H1 (cell line): ENCODE data around the gene ITPRIPL2. TPM values are rescaled to one million over a fixed set of nuclear protein-coding genes. Genes with fewer than 3 reads are reported as not detected.

ENCODE experiments used
- CTCF ChIA-PET: fragments of 300-600 bp; sonication (Branson Sonifier 250); formaldehyde crosslinking; loops from one replicate; lab custom pipeline; 2021; ENCODE audit not compliant: partially characterized antibody; lab: Charles Lee
- POLR2A ChIA-PET: fragments of 300-600 bp; sonication (Branson Sonifier 250); formaldehyde crosslinking; loops from one replicate; lab custom pipeline; 2021; ENCODE audit warnings: inconsistent platforms; ENCODE audit not compliant: partially characterized antibody; lab: Charles Lee
- DNase-seq, 2 experiments: peaks; one replicate each; pipeline versions ENCODE4 v3.0.0 to v3.0.0-alpha.2; 2010 to 2022; ENCODE audit warnings: low spot score in 2 of 2, low read depth in 1 of 2, mixed read lengths in 1 of 2
- FAIRE-seq: peaks from 2 replicates; lab custom pipeline; 2011; peaks lifted over from hg19 to GRCh38; lab: Jason Lieb, UNC
- H2AFZ ChIP-seq: 2 replicates; pipeline ENCODE4 v1.8.1; 2012; ENCODE audit warnings: low read length, inconsistent platforms
- H2AK5ac ChIP-seq: 2 replicates; pipeline ENCODE4 v1.6.1; 2013; ENCODE audit warnings: low read depth, low read length
- H2BK120ac ChIP-seq: replicated peaks from 2 replicates; pipeline ENCODE3; 2013; ENCODE audit warnings: low read depth, low read length, inconsistent platforms
- H2BK12ac ChIP-seq: 2 replicates; pipeline ENCODE4 v1.6.1; 2013; ENCODE audit warnings: low read depth, low read length
- H2BK15ac ChIP-seq: 2 replicates; pipeline ENCODE4 v1.6.1; 2013; ENCODE audit warnings: low read length
- H2BK20ac ChIP-seq: 2 replicates; pipeline ENCODE4 v1.6.1; 2013; ENCODE audit warnings: low read length
- H2BK5ac ChIP-seq: 2 replicates; pipeline ENCODE4 v1.6.1; 2013; ENCODE audit warnings: low read depth, low read length
- H3K14ac ChIP-seq: 2 replicates; pipeline ENCODE4 v1.6.1; 2013; ENCODE audit warnings: inconsistent platforms; ENCODE audit not compliant: insufficient read length
- H3K18ac ChIP-seq: 2 replicates; pipeline ENCODE4 v1.6.1; 2013; ENCODE audit warnings: low read length; ENCODE audit errors: extremely low read depth
- H3K23ac ChIP-seq: 2 replicates; pipeline ENCODE4 v1.6.1; 2013; ENCODE audit warnings: inconsistent platforms; ENCODE audit not compliant: insufficient read length
- H3K23me2 ChIP-seq: 2 replicates; pipeline ENCODE4 v1.6.1; 2013; ENCODE audit warnings: low read depth, low read length
- H3K27ac ChIP-seq: 2 replicates; pipeline ENCODE4 v1.6.1; 2011; ENCODE audit warnings: low read depth, low read length, inconsistent platforms
- H3K27me3 ChIP-seq, 4 experiments: replicated peaks in 1 of 4; 1 replicate in 1 of 4; 2 replicates in 3 of 4; pipeline versions ENCODE4 v1.6.1 to v1.8.1; 2011 to 2013; ENCODE audit warnings: low read length in 3 of 4, mild to moderate bottlenecking in 3 of 4, inconsistent platforms in 2 of 4, mixed read lengths in 2 of 4, moderate library complexity in 1 of 4; ENCODE audit not compliant: control insufficient read depth in 3 of 4, insufficient read depth in 3 of 4; ENCODE audit errors: extremely low read depth in 1 of 4
- H3K36me3 ChIP-seq, 4 experiments: 2 replicates each; pipeline versions ENCODE4 v1.6.1 to v1.8.1; 2011 to 2013; ENCODE audit warnings: mild to moderate bottlenecking in 4 of 4, low read length in 3 of 4, moderate library complexity in 2 of 4, control low read depth in 1 of 4, inconsistent platforms in 1 of 4; ENCODE audit not compliant: insufficient read depth in 4 of 4, control insufficient read depth in 2 of 4
- H3K4ac ChIP-seq: replicated peaks from 2 replicates; pipeline ENCODE3; 2013; ENCODE audit warnings: low read length, low read depth, mixed read lengths, inconsistent platforms; ENCODE audit not compliant: insufficient read length
- H3K4me1 ChIP-seq, 4 experiments: replicated peaks in 1 of 4; 1 replicate in 1 of 4; 2 replicates in 3 of 4; pipeline versions ENCODE4 v1.6.1 to v1.8.1; 2011 to 2013; ENCODE audit warnings: low read length in 3 of 4, inconsistent platforms in 2 of 4, mixed read lengths in 1 of 4; ENCODE audit not compliant: insufficient read depth in 4 of 4, control insufficient read depth in 3 of 4
- H3K4me2 ChIP-seq, 2 experiments: 2 replicates each; pipeline versions ENCODE4 v1.6.1 to v1.8.1; 2011 to 2013; ENCODE audit warnings: low read depth in 2 of 2, low read length in 2 of 2, control low read depth in 1 of 2, inconsistent platforms in 1 of 2, mild to moderate bottlenecking in 1 of 2; ENCODE audit not compliant: insufficient read depth in 1 of 2
- H3K4me3 ChIP-seq, 4 experiments: fragments of 200-600, 300-600 bp in 1 of 4; sonication (generic), shearing (Covaris generic), sonication (Bioruptor Twin) in 1 of 4; 2 replicates each; pipeline versions ENCODE4 v1.5.1 to v1.8.1; 2011 to 2016; ENCODE audit warnings: low read length in 4 of 4, low read depth in 3 of 4, control low read depth in 2 of 4, inconsistent platforms in 2 of 4, mild to moderate bottlenecking in 2 of 4, mixed read lengths in 1 of 4, moderate library complexity in 1 of 4; ENCODE audit not compliant: insufficient read depth in 2 of 4; ENCODE audit errors: extremely low read depth in 1 of 4
- H3K56ac ChIP-seq: replicated peaks from 2 replicates; pipeline ENCODE3; 2013; ENCODE audit warnings: low read depth, mild to moderate bottlenecking, mixed read lengths, low read length, inconsistent platforms; ENCODE audit not compliant: insufficient read length
- H3K79me1 ChIP-seq: 2 replicates; pipeline ENCODE4 v1.6.1; 2013; ENCODE audit warnings: low read depth, low read length, control low read depth
- H3K79me2 ChIP-seq, 2 experiments: 2 replicates each; pipeline versions ENCODE4 v1.6.1 to v1.8.1; 2012 to 2013; ENCODE audit warnings: low read length in 2 of 2, mild to moderate bottlenecking in 2 of 2, inconsistent platforms in 1 of 2; ENCODE audit not compliant: insufficient read depth in 2 of 2, control insufficient read depth in 1 of 2
- H3K9ac ChIP-seq, 4 experiments: replicated peaks in 1 of 4; 1 replicate in 1 of 4; 2 replicates in 3 of 4; pipeline versions ENCODE4 v1.6.1 to v1.8.1; 2011 to 2013; ENCODE audit warnings: low read depth in 3 of 4, low read length in 3 of 4, control low read depth in 2 of 4, mild to moderate bottlenecking in 2 of 4, moderate library complexity in 2 of 4, inconsistent platforms in 1 of 4; ENCODE audit errors: extremely low read depth in 1 of 4
- H3K9me3 ChIP-seq, 2 experiments: 2 replicates each; pipeline versions ENCODE4 v1.6.1 to v1.8.1; 2012 to 2013; ENCODE audit warnings: mild to moderate bottlenecking in 2 of 2, moderate library complexity in 2 of 2, control low read depth in 1 of 2, inconsistent platforms in 1 of 2, low read depth in 1 of 2, low read length in 1 of 2, mixed read lengths in 1 of 2; ENCODE audit not compliant: insufficient read depth in 2 of 2
- H4K20me1 ChIP-seq, 2 experiments: replicated peaks in 1 of 2; 2 replicates each; pipeline versions ENCODE3 to v1.8.1; 2011 to 2013; ENCODE audit warnings: inconsistent platforms in 2 of 2, low read length in 2 of 2, mild to moderate bottlenecking in 1 of 2; ENCODE audit not compliant: insufficient read depth in 2 of 2, control insufficient read depth in 1 of 2
- H4K5ac ChIP-seq: 2 replicates; pipeline ENCODE4 v1.6.1; 2013; ENCODE audit warnings: low read length, low read depth, mixed read lengths, inconsistent platforms; ENCODE audit not compliant: insufficient read length
- H4K8ac ChIP-seq: 2 replicates; pipeline ENCODE4 v1.8.0; 2013; ENCODE audit warnings: mild to moderate bottlenecking, moderate library complexity, low read length, inconsistent platforms; ENCODE audit not compliant: insufficient read depth; ENCODE audit errors: extremely low read depth
- H4K91ac ChIP-seq: replicated peaks from 2 replicates; pipeline ENCODE3; 2013; ENCODE audit warnings: low read length, mixed read lengths, inconsistent platforms; ENCODE audit not compliant: insufficient read length
- CREB1 ChIP-seq: IDR thresholded peaks from 2 replicates; pipeline ENCODE4 v1.6.1; 2012; ENCODE audit warnings: inconsistent platforms
- CTBP2 ChIP-seq: IDR thresholded peaks from 2 replicates; pipeline ENCODE4 v1.7.0; 2011; ENCODE audit warnings: borderline replicate concordance, mild to moderate bottlenecking, moderate library complexity, mixed read lengths, low read length; ENCODE audit not compliant: insufficient read depth, insufficient read length
- E2F6 ChIP-seq: IDR thresholded peaks from 2 replicates; pipeline ENCODE4 v1.6.1; 2012; ENCODE audit warnings: inconsistent platforms
- EP300 ChIP-seq, 2 experiments: IDR thresholded peaks; 1 replicate in 1 of 2; 2 replicates in 1 of 2; pipeline ENCODE4 v1.6.1; 2011 to 2012; ENCODE audit warnings: low read depth in 2 of 2, low read length in 2 of 2, mild to moderate bottlenecking in 2 of 2, borderline replicate concordance in 1 of 2, inconsistent platforms in 1 of 2, moderate library complexity in 1 of 2
- EZH2 ChIP-seq: fragments of 200-600 bp; sonication (generic); IDR thresholded peaks from 2 replicates; pipeline ENCODE4 v1.7.1; 2012; ENCODE audit warnings: low read depth, mild to moderate bottlenecking, moderate library complexity, low read length, inconsistent platforms; ENCODE audit not compliant: severe bottlenecking
- JUND ChIP-seq: IDR thresholded peaks from 2 replicates; pipeline ENCODE4 v1.6.1; 2011; ENCODE audit warnings: mild to moderate bottlenecking, improper control_type of control experiment, low read length
- MAX ChIP-seq: IDR thresholded peaks from 2 replicates; pipeline ENCODE4 v1.6.1; 2012; ENCODE audit warnings: inconsistent platforms
- POU5F1 ChIP-seq: IDR thresholded peaks from 2 replicates; pipeline ENCODE4 v1.6.1; 2011; ENCODE audit warnings: low read depth, mild to moderate bottlenecking, low read length, moderate library complexity
- SIN3A ChIP-seq, 2 experiments: IDR thresholded peaks in 1 of 2; conservative IDR thresholded peaks in 1 of 2; 2 replicates each; pipeline ENCODE4 v1.6.1; 2011 to 2012; ENCODE audit warnings: low read length in 2 of 2, improper control_type of control experiment in 1 of 2, low read depth in 1 of 2, mild to moderate bottlenecking in 1 of 2
- TEAD4 ChIP-seq: IDR thresholded peaks from 2 replicates; pipeline ENCODE4 v1.6.1; 2012; ENCODE audit warnings: low read depth, low read length, inconsistent platforms, mixed read lengths
- USF2 ChIP-seq: IDR thresholded peaks from 2 replicates; pipeline ENCODE4 v1.6.1; 2011; ENCODE audit warnings: low read length, improper control_type of control experiment
- YY1 ChIP-seq: IDR thresholded peaks from 2 replicates; pipeline ENCODE4 v1.6.1; 2011; ENCODE audit warnings: low read depth, mild to moderate bottlenecking, low read length
- WGBS, 2 experiments: shearing (Covaris generic) in 1 of 2; methylation state at CpG; one replicate each; pipeline versions ENCODE4 v1.1.6 to v1.1.7; 2013 to 2015; ENCODE audit warnings: low lambda C conversion rate in 2 of 2, mixed read lengths in 2 of 2, inconsistent platforms in 1 of 2, low coverage in 1 of 2, missing lambda C conversion rate in 1 of 2; ENCODE audit not compliant: insufficient replicate concordance in 2 of 2, insufficient coverage in 1 of 2, insufficient read length in 1 of 2; ENCODE audit errors: extremely low coverage in 1 of 2, missing lambda C conversion rate in 1 of 2; 5-methylcytosine and 5-hydroxymethylcytosine counted together
- polyA plus RNA-seq, 7 experiments: library from polyadenylated mRNA; depleted of rRNA in 3 of 7; stranded (reverse) in 5 of 7; unstranded in 2 of 7; fragments of >200 nt in 5 of 7; fragments of 200-250 nt in 2 of 7; gene quantifications; 1 replicate in 5 of 7; 2 replicates in 1 of 7; 4 replicates in 1 of 7; pipeline versions ENCODE4 v1.2.1 to v1.2.3, GENCODE V29; 2011 to 2013; ENCODE audit warnings: missing spikeins in 2 of 7, mixed read lengths in 2 of 7
- total RNA-seq: library from RNA; stranded (reverse); fragmentation: NEBNext Ultra II Directional; extraction: Animal tissue kit (Norgen Biotek cat#: 25700); gene quantifications from 2 replicates; pipeline ENCODE4 v1.2.1, GENCODE V29; 2021

The ITPRIPL2 gene
- total and polyA plus RNA-seq, 2 of the 8 experiments (the other 6 are each of a cell fraction or from before 2014, with no cell fraction given), result 1.1 to 3.4 TPM

GRCh38 chr16:19109288-19109664, 4.5 kb upstream of the ITPRIPL2 start:
- Histone ChIP-seq H2BK12ac (no peak overlapping the region), H2AFZ (no peak overlapping the region), H2BK120ac (no peak overlapping the region), H3K79me1 (no peaks in the 10 kb centered on the region), H3K27ac (no peak overlapping the region), H3K23me2 (peaks cover 2% of the 10 kb centered on the region; the same call in 1 of the 2 replicates), H2BK20ac (no peak overlapping the region), H2BK5ac (no peak overlapping the region), H4K91ac (no peak overlapping the region), H3K23ac (no peak overlapping the region), H3K36me3 (no peaks in the 10 kb centered on the region), H3K4ac (no peak overlapping the region), H2AK5ac (no peak overlapping the region), H4K8ac (no peak overlapping the region), H4K20me1 (no peaks in the 10 kb centered on the region), H3K4me2 (no peak overlapping the region), H3K79me2 (no peaks in the 10 kb centered on the region), H3K4me1 (peaks cover 0 to 7% (median 4%) of the 10 kb centered on the region in 4 experiments; a peak in 4 of 7 replicates), H3K4me3 (no peak overlapping the region), H3K14ac (no peak overlapping the region), H2BK15ac (no peak overlapping the region), H3K9me3 (no peaks in the 10 kb centered on the region), H3K27me3 (peaks cover 4 to 10% (median 8%) of the 10 kb centered on the region in 4 experiments; a peak in 6 of 7 replicates), H4K5ac (no peak overlapping the region), H3K18ac (no peak overlapping the region), H3K9ac (no peak overlapping the region), H3K56ac (no peak overlapping the region)
- FAIRE-seq (no peak), DNase-seq (no peak)
- POLR2A ChIA-PET, result no interaction called here
- CTCF ChIA-PET, result interaction anchor here (1.0 to 1.3 kb wide), 3 partner anchors 14 to 279 kb away, joined by 3 to 6 read pairs (median 3); no protein-coding TSS in a partner anchor
- 85% methylated on average over 4 of the region's 4 CpGs; no CpG with 5 or more reads in 1 of the 2 experiments for WGBS, 2 experiments
- no peak for TF ChIP-seq SIN3A (conservative IDR thresholded peaks at IDR 0.05 in 1 of 2, IDR thresholded peaks at IDR 0.05 in 1 of 2; ENCODE audit: low read depth in 1 of 2, low read length in 2 of 2)
- no peak for TF ChIP-seq E2F6
- no peak for TF ChIP-seq MAX
- TF ChIP-seq USF2, result no peak
- no peak for TF ChIP-seq EP300 (IDR thresholded peaks at IDR 0.05; ENCODE audit: borderline replicate concordance in 1 of 2, low read depth in 2 of 2, low read length in 2 of 2)
- TF ChIP-seq JUND, result no peak
- no peak for TF ChIP-seq POU5F1
- no peak for TF ChIP-seq EZH2
- TF ChIP-seq YY1, result no peak
- no peak for TF ChIP-seq CTBP2
- TF ChIP-seq CREB1, result no peak
- TF ChIP-seq TEAD4, result no peak
